CD4-positive, alpha-beta T cell (primary cell): ENCODE data around the gene SPATA12. TPM values are rescaled to one million over a fixed set of nuclear protein-coding genes. Genes with fewer than 3 reads are reported as not detected.
"Not testable (repeated sequence)": the region's sequence is repeated elsewhere in the genome, so short reads cannot be mapped to it uniquely, and the experiment has no call there.

Source experiments
- ATAC-seq: fragments of 200-7000 bp; cut with Tn5 transposase; one replicate; pipeline ENCODE4 v1.10.0; 2022; ENCODE audit warnings: mild to moderate bottlenecking; ENCODE audit not compliant: poor library complexity
- CTCF ChIA-PET: fragments of 350-600 bp; sonication (Branson Sonifier 250); formaldehyde crosslinking; loops from one replicate; lab custom pipeline; 2021; ENCODE audit warnings: antibody characterized with exemption, inconsistent platforms; lab: Charles Lee
- POLR2A ChIA-PET: fragments of 350-600 bp; sonication (Branson Sonifier 250); formaldehyde crosslinking; loops from one replicate; lab custom pipeline; 2021; ENCODE audit warnings: antibody characterized with exemption, inconsistent platforms; lab: Charles Lee
- DNase-seq, 14 experiments: peaks; one replicate each; pipeline ENCODE4 v3.0.0-alpha.2; 2013 to 2020; ENCODE audit warnings: mixed read lengths in 2 of 14
- H3K27ac ChIP-seq, 2 donors: one replicate each; pipeline versions ENCODE4 v1.5.1 to v1.7.0; 2013; ENCODE audit warnings: low read length in 2 of 2, low read depth in 1 of 2, mild to moderate bottlenecking in 1 of 2
- H3K27me3 ChIP-seq, 2 experiments: 1 replicate in 1 of 2; 2 replicates in 1 of 2; pipeline versions ENCODE4 v1.6.1 to v1.7.0; 2013; ENCODE audit warnings: low read length in 2 of 2, control low read depth in 1 of 2, mild to moderate bottlenecking in 1 of 2, moderate library complexity in 1 of 2; ENCODE audit not compliant: insufficient read depth in 2 of 2, control insufficient read depth in 1 of 2
- H3K36me3 ChIP-seq: one replicate; pipeline ENCODE4 v1.6.1; 2013; ENCODE audit warnings: low read length, control low read depth; ENCODE audit not compliant: insufficient read depth
- H3K4me1 ChIP-seq: one replicate; pipeline ENCODE4 v1.6.1; 2013; ENCODE audit warnings: low read length, control low read depth; ENCODE audit not compliant: insufficient read depth
- H3K4me3 ChIP-seq: one replicate; pipeline ENCODE4 v1.5.1; 2013; ENCODE audit warnings: mild to moderate bottlenecking, low read length, moderate library complexity
- H3K9me3 ChIP-seq, 2 experiments: 1 replicate in 1 of 2; 2 replicates in 1 of 2; pipeline versions ENCODE4 v1.6.1 to v1.7.0; 2013; ENCODE audit warnings: low read length in 2 of 2, mild to moderate bottlenecking in 2 of 2, control low read depth in 1 of 2, moderate library complexity in 1 of 2; ENCODE audit not compliant: control insufficient read depth in 1 of 2, insufficient read depth in 1 of 2
- H3K27ac Mint-ChIP-seq: one replicate; pipeline ENCODE4 v1.8.0; 2020; ENCODE audit warnings: mixed read lengths
- H3K27me3 Mint-ChIP-seq: one replicate; pipeline ENCODE4 v1.8.0; 2021; ENCODE audit warnings: mixed read lengths
- H3K36me3 Mint-ChIP-seq: one replicate; pipeline ENCODE4 v1.8.0; 2021; ENCODE audit warnings: low read depth, mixed read lengths
- H3K4me1 Mint-ChIP-seq: one replicate; pipeline ENCODE4 v1.8.0; 2021; ENCODE audit warnings: low read depth, mixed read lengths
- H3K4me3 Mint-ChIP-seq: one replicate; pipeline ENCODE4 v1.8.0; 2020; ENCODE audit warnings: mild to moderate bottlenecking, mixed read lengths
- H3K9me3 Mint-ChIP-seq: one replicate; pipeline ENCODE4 v1.8.0; 2020; ENCODE audit warnings: mixed read lengths
- intact Hi-C, 2 experiments: fragments of 100-400 bp; cut with DNase I in 1 of 2; cut with micrococcal nuclease in 1 of 2; formaldehyde crosslinking; loops; one replicate each; pipeline versions ENCODE4 v1.15.1 to v1.9.0; 2023 to 2025; cut with DNase I, micrococcal nuclease
- total RNA-seq, 174 experiments: library from RNA in 2 of 174; stranded (reverse) in 2 of 174; gene quantifications; one replicate each; pipeline ENCODE4 v1.2.3 and lab custom pipeline; 2021 to 2026
- TF ChIP-seq, protein P1 (sequence below): fragments of 200-600 bp; IDR thresholded peaks from one replicate; pipeline ENCODE4 v1.8.0; 2022; ENCODE audit warnings: antibody characterized with exemption, mild to moderate bottlenecking

SPATA12 gene
- total RNA-seq, 2 experiments from 2014 or later = not detected

DNA sequence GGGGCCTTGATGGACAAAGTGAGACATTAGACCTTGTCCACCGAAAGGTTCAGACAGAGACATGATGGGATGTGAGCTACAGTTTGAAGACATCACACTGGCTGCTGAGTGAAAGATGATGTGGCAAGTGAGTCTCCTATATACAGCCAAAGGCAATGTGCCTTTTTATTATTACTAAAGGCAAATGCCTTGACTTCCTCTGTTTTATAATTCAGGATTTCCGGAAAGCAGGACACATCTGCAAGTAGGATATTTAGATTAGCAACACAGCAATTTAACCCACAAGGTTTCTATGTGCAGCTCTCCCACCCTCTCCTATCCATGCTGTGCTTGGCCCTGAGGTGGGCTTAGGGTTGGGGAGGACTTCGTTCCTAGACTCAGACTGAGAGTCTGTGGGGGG lies 20.7 kb downstream of the SPATA12 start:
- no peaks in the 10 kb centered on the region for H3K36me3 Mint-ChIP-seq
- H3K4me1 ChIP-seq = peaks cover 17% of the 10 kb centered on the region
- intact Hi-C loops = no loop called here
- peaks cover 0 to 12% of the 10 kb centered on the region in 2 experiments for H3K9me3 ChIP-seq
- DNase-seq = no peak
- peaks cover 7% of the 10 kb centered on the region for H3K4me1 Mint-ChIP-seq
- no peak overlapping the region for H3K4me3 ChIP-seq
- no peak for ATAC-seq
- TF ChIP-seq, protein P1, sequence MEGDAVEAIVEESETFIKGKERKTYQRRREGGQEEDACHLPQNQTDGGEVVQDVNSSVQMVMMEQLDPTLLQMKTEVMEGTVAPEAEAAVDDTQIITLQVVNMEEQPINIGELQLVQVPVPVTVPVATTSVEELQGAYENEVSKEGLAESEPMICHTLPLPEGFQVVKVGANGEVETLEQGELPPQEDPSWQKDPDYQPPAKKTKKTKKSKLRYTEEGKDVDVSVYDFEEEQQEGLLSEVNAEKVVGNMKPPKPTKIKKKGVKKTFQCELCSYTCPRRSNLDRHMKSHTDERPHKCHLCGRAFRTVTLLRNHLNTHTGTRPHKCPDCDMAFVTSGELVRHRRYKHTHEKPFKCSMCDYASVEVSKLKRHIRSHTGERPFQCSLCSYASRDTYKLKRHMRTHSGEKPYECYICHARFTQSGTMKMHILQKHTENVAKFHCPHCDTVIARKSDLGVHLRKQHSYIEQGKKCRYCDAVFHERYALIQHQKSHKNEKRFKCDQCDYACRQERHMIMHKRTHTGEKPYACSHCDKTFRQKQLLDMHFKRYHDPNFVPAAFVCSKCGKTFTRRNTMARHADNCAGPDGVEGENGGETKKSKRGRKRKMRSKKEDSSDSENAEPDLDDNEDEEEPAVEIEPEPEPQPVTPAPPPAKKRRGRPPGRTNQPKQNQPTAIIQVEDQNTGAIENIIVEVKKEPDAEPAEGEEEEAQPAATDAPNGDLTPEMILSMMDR = no peak
- no peaks in the 10 kb centered on the region for H3K36me3 ChIP-seq
- H3K27ac Mint-ChIP-seq = no peak overlapping the region
- no peak overlapping the region for H3K27ac ChIP-seq
- POLR2A ChIA-PET = no interaction called here
- CTCF ChIA-PET = interaction anchor here (1.4 kb wide), 1 partner anchor 19 kb away, joined by 4 read pairs; no protein-coding TSS in a partner anchor
- H3K27me3 Mint-ChIP-seq = peaks cover 51% of the 10 kb centered on the region
- no peak overlapping the region for H3K4me3 Mint-ChIP-seq
- no peaks in the 10 kb centered on the region for H3K9me3 Mint-ChIP-seq
- H3K27me3 ChIP-seq = peaks cover 35 to 48% of the 10 kb centered on the region in 2 experiments

DNA sequence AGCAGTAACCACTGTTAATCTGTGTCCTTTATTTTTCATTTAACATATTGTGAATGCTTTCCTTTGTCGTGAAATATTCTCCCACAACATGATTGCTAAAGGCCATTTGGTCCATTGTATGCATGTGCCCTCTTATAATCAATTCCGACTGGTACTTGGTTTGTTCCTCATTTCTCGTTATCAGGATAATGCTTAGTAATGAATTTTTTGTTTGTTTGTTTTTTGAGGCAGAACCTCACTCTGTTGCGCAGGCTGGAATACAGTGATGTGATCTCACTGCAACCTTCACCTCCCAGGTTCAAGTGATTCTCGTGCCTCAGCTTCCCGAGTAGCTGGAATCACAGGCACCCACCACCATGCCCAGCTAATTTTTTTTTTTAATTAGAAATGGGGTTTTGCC lies 22.0 kb downstream of the SPATA12 start:
- Mint-ChIP-seq H3K9me3 (no peaks in the 10 kb centered on the region), H3K27me3 (peaks cover 42% of the 10 kb centered on the region), H3K36me3 (no peaks in the 10 kb centered on the region), H3K4me3 (no peak overlapping the region), H3K27ac (no peak overlapping the region), H3K4me1 (peaks cover 7% of the 10 kb centered on the region)
- DNase-seq (no peak), ATAC-seq (no peak)
- Histone ChIP-seq H3K4me1 (peaks cover 17% of the 10 kb centered on the region), H3K36me3 (no peaks in the 10 kb centered on the region), H3K9me3 (peaks cover 0 to 12% of the 10 kb centered on the region in 2 experiments), H3K27me3 (peaks cover 21 to 35% of the 10 kb centered on the region in 2 experiments), H3K4me3 (no peak overlapping the region), H3K27ac (no peak overlapping the region)
- POLR2A ChIA-PET = no interaction called here
- CTCF ChIA-PET = interaction anchor here (0.9 kb wide), 1 partner anchor 18 kb away, joined by 3 read pairs; no protein-coding TSS in a partner anchor
- TF ChIP-seq, protein P1 = no peak
- intact Hi-C loops = no loop called here

DNA sequence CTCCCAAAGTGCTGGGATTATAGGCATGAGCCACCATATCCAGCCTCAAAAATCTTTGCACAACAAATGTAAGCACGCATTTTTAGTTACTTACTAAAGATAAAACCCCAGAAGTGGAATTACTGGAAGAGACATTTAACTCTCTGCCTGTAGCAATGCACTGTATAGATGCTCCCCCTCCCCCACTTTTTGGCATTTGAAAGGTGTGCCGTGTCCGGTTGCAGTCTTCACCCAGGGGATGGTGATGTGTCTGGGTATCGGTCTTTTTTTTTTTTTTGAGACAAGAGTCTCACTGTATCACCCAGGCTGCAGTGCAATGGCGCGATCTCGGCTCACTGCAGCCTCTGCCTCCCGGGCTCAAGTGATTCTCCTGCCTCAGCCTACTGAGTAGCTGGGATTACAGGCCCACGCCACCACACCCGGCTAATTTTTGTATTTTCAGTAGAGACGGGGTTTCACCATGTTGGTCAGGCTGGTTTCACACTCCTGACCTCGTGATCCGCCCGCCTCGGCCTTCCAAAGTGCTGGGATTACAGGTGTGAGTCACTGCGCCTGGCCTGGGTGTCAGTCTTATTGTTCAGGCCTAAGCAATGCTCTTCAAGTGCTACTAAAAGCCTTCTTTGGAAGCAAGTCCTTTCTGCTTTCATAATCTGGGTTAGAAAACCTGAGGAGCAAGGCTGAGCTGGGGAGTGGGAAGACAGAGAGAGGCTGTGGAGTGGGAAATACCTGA lies 23.0 kb downstream of the SPATA12 start:
- ATAC-seq, DNase-seq, H3K9me3 Mint-ChIP-seq, H3K4me3 ChIP-seq, H3K9me3 ChIP-seq, H3K27ac ChIP-seq, POLR2A ChIA-PET, H3K4me3 Mint-ChIP-seq, H3K27ac Mint-ChIP-seq, H3K4me1 Mint-ChIP-seq, H3K36me3 Mint-ChIP-seq, H3K36me3 ChIP-seq, H3K4me1 ChIP-seq, intact Hi-C loops: not testable (repeated sequence)
- H3K27me3 Mint-ChIP-seq = peaks cover 35% of the 10 kb centered on the region
- H3K27me3 ChIP-seq = peaks cover 12 to 25% of the 10 kb centered on the region in 2 experiments
- CTCF ChIA-PET = interaction anchor here (0.6 to 0.9 kb wide), 2 partner anchors 17 to 196 kb away, joined by 3 read pairs; no protein-coding TSS in a partner anchor
